ENCODE data around the gene STK33.
"Not testable (repeated sequence)": the region's sequence is repeated elsewhere in the genome, so short reads cannot be mapped to it uniquely, and the experiment has no call there.

Gene STK33

GRCh38 chr11:8484251-8484650, 109.8 kb downstream of the STK33 start:
- TF ChIP-seq, protein P1, sequence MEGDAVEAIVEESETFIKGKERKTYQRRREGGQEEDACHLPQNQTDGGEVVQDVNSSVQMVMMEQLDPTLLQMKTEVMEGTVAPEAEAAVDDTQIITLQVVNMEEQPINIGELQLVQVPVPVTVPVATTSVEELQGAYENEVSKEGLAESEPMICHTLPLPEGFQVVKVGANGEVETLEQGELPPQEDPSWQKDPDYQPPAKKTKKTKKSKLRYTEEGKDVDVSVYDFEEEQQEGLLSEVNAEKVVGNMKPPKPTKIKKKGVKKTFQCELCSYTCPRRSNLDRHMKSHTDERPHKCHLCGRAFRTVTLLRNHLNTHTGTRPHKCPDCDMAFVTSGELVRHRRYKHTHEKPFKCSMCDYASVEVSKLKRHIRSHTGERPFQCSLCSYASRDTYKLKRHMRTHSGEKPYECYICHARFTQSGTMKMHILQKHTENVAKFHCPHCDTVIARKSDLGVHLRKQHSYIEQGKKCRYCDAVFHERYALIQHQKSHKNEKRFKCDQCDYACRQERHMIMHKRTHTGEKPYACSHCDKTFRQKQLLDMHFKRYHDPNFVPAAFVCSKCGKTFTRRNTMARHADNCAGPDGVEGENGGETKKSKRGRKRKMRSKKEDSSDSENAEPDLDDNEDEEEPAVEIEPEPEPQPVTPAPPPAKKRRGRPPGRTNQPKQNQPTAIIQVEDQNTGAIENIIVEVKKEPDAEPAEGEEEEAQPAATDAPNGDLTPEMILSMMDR (conservative IDR thresholded peaks at IDR 0.05), result no peak
- TF ChIP-seq ZFX (IDR thresholded peaks at IDR 0.05), result no peak
- no peak overlapping the region for H3K27ac ChIP-seq

GRCh38 chr11:8480858-8481257, 113.2 kb downstream of the STK33 start:
- H3K27ac ChIP-seq, result no peak overlapping the region
- TF ChIP-seq, protein P1 (conservative IDR thresholded peaks at IDR 0.05), result no peak
- TF ChIP-seq ZFX (IDR thresholded peaks at IDR 0.05), result no peak

DNA sequence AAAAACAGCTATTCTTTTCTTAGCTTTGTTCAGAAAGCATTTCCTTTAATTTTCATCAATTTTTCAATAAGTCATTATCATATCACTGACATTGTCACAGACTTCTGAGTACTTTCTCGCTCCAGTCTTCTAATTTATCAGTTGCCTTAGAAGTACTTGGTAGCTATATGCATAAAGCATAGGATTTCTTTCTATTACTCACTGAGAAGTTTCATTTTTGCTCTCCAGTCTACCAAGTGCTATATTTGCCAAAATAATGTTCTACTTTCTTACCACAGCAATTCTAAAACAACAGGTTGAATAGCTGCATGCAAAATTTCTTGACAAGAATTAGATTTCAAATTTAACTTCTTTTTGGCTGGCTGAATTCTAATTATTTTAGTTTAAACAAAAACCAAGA, 116.3 kb downstream of the STK33 start:
- no peak overlapping the region for H3K27ac ChIP-seq
- no peak for TF ChIP-seq ZFX (IDR thresholded peaks at IDR 0.05)
- TF ChIP-seq, protein P1 (conservative IDR thresholded peaks at IDR 0.05), result no peak

- no peak for TF ChIP-seq ZFX (IDR thresholded peaks at IDR 0.05)
- TF ChIP-seq, protein P1 (conservative IDR thresholded peaks at IDR 0.05), result no peak
- no peak overlapping the region for H3K27ac ChIP-seq
These were observed 116.9 kb downstream of the STK33 start for GRCh38 chr11:8477151-8477550.

- H3K27ac ChIP-seq, result not testable (repeated sequence)
These were observed 126.2 kb downstream of the STK33 start for GRCh38 chr11:8467806-8468205.

- not testable (repeated sequence) for H3K27ac ChIP-seq
These were observed 126.7 kb downstream of the STK33 start for GRCh38 chr11:8467356-8467755.

DNA sequence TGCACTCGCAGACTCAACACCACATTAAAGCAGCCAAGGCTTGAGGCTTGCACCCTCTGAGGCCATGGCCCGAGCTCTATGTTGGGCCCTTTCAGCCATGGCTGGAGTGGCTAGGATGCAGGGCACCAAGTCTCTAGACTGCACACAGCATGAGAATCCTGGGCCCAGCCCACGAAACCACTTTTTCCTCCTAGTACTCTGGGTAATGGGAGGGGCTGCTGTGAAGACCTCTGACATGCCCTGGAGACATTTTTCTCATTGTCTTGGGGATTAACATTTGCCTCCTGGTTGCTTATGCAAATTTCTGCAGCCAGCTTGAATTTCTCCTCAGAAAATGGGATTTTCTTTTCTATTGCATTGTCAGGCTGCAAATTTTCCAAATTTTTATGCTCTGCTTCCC, 127.1 kb downstream of the STK33 start:
- H3K27ac ChIP-seq, result not testable (repeated sequence)

DNA sequence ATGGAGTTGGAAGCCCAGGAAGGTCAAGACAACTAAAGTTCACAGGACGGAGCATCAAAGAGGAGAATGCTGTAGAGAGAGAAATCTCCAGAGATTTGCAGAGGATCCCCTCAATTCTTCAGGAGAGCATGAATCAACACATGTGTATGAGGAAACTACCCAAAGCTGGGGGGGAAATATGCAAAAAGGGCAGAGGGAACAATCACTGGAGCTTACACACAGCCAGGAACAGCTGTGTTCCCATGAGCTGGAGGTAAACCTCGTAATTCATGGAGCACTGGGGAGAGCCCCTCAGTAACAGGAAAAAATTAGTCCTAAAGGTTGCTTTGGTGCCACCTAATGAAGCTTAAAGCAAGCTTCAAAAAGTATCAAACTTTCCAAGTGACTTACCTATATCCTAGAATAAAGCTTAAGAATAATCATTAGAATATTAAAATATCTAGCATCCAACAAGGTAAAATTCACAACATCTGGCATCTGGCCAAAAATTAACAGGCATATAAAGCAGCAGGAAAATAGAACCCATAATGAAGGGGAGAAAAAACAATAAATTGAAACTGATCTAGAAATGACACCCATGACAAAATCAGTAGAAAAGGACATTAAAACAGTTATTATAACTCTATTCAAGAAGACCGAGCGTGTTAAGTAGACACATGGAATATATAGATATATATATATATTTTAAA, 134.2 kb downstream of the STK33 start:
- TF ChIP-seq, protein P1 (conservative IDR thresholded peaks at IDR 0.05), result no peak
- TF ChIP-seq ZFX (IDR thresholded peaks at IDR 0.05), result no peak

GRCh38 chr11:8442301-8442700, 151.7 kb downstream of the STK33 start:
- no peak overlapping the region for H3K27ac ChIP-seq
- TF ChIP-seq, protein P1 (conservative IDR thresholded peaks at IDR 0.05), result no peak
- no peak for TF ChIP-seq ZFX (IDR thresholded peaks at IDR 0.05)

More for the DNA sequence above, 134.2 kb downstream of the STK33 start:
- H3K27ac ChIP-seq, result no peak overlapping the region

Data from C4-2B (cell line).